ENCODE results near the gene PYROXD2.

GRCh38 chr10:98457721-98458120, 42.7 kb upstream of the PYROXD2 start:
- TF ChIP-seq ETV6 (conservative IDR thresholded peaks at IDR 0.05 in 1 of 2, IDR thresholded peaks at IDR 0.05 in 1 of 2; ENCODE audit: borderline replicate concordance in 1 of 2, low read depth in 1 of 2) (no peak), NKRF (conservative IDR thresholded peaks at IDR 0.05) (no peak), SUZ12 (IDR thresholded peaks at IDR 0.05; ENCODE audit: unreplicated experiment) (no peak), CTCF (IDR thresholded peaks at IDR 0.05 in 2 of 3, conservative IDR thresholded peaks at IDR 0.05 in 1 of 3; ENCODE audit: control insufficient read depth in 2 of 3, extremely low read depth in 1 of 3, insufficient read depth in 1 of 3, low read depth in 3 of 3, low read length in 3 of 3) (no peak), CREB1 (IDR thresholded peaks at IDR 0.05; ENCODE audit: low read depth) (no peak), ZNF207 (IDR thresholded peaks at IDR 0.05; ENCODE audit: borderline replicate concordance) (no peak), BCL3 (IDR thresholded peaks at IDR 0.05; ENCODE audit: borderline replicate concordance, insufficient read depth, low read depth, low read length, poor library complexity, severe bottlenecking) (no peak), IRF5 (IDR thresholded peaks at IDR 0.05; ENCODE audit: borderline replicate concordance) (no peak), TAF1 (IDR thresholded peaks at IDR 0.05; ENCODE audit: borderline replicate concordance, low read depth, low read length) (no peak)

Data from GM12878 (cell line).